ENCODE data around the gene RPS6KA2. TPM values are rescaled to one million over a fixed set of nuclear protein-coding genes. Genes with fewer than 3 reads are reported as not detected.

Gene RPS6KA2
- total RNA-seq, 1 experiment from 2014 or later, result 18.5 TPM

DNA sequence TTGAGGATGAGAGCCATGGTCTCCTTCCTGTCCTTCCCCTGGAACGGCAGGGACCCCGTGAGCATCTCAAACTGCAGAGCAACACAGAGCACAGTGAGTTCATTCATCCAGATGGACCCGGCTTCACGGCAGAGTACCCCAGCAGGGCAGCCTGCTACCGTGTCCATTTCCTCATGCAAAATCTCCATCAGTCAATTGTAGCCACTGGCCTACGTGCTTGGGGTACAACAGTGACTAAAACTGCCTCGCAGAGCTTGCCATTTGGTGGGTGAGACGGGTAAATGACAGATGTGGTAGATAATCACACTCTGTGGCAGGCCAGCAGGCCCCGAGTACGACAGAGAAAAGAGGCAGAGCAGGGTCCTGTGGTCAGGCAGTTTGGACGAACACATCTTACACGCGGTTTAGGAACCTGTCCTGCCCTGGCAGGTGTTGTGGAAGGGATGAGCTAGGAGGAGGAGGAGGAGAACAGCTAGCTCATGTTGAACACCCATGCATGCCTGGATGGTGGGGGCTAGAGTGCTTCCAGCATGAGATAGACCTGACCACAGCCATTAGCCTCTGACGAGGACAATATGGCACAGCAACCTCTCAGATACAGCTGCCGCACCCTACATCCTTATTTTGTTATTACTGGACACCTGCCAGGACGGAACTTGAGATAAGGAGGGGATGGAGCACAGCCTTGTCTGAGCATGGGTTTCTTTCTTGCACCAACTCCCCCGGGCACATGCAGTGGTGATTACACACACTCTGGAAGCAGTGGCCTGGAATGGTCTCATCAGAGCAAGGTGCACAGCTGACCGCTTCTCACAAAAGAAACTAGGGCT is 136.2 kb downstream of the RPS6KA2 start:
- ChIA-PET POLR2A (ENCODE audit: unreplicated experiment) (interaction anchor here (0.6 kb wide), 1 partner anchor 148 kb away, joined by 4 read pairs; no protein-coding TSS in a partner anchor), CTCF (no interaction called here)
- no peak overlapping the region for H3K27ac ChIP-seq
- no TSS peak for BruUV-seq (replicated peaks)
- H3K9me3 ChIP-seq (ENCODE audit: insufficient read depth, low read depth), result no peaks in the 10 kb centered on the region
- H3F3A ChIP-seq (ENCODE audit: insufficient read depth, low read depth), result no peaks in the 10 kb centered on the region
- no peaks in the 10 kb centered on the region for H3K79me2 ChIP-seq (ENCODE audit: low read depth)
- H2AFZ ChIP-seq, result no peak overlapping the region
- no peak overlapping the region for H3K4me3 ChIP-seq
- no peaks in the 10 kb centered on the region for H3K27me3 ChIP-seq (ENCODE audit: insufficient read depth, low read depth)
- no peak for TF ChIP-seq CTCF (conservative IDR thresholded peaks at IDR 0.05)
- no peak for TF ChIP-seq EZH2 (IDR thresholded peaks at IDR 0.05; ENCODE audit: low read depth)
- intact Hi-C loops (cut with micrococcal nuclease; ENCODE audit: unreplicated experiment), result loop anchor here (1.0 kb wide), 1 partner anchor 136 kb away; the partner anchor contains the start of gene RPS6KA2
- no peaks in the 10 kb centered on the region for H3K4me1 ChIP-seq (replicated peaks; ENCODE audit: insufficient read depth)
- no peak overlapping the region for H3K4me2 ChIP-seq
- DNase-seq, result peak; percentile 46 to 65
- H3K36me3 ChIP-seq (ENCODE audit: low read depth), result no peaks in the 10 kb centered on the region
- no peaks in the 10 kb centered on the region for H3K9me2 ChIP-seq (ENCODE audit: insufficient read depth)
- no peaks in the 10 kb centered on the region for H4K20me1 ChIP-seq (ENCODE audit: insufficient read depth)

GRCh38 chr6:166489301-166490155 is 137.5 kb downstream of the RPS6KA2 start:
- no TSS peak for BruUV-seq (replicated peaks)
- TF ChIP-seq CTCF (conservative IDR thresholded peaks at IDR 0.05), result no peak
- TF ChIP-seq EZH2 (IDR thresholded peaks at IDR 0.05; ENCODE audit: low read depth), result no peak
- Histone ChIP-seq H3K4me3 (no peak overlapping the region), H3F3A (ENCODE audit: insufficient read depth, low read depth) (no peaks in the 10 kb centered on the region), H2AFZ (no peak overlapping the region), H3K79me2 (ENCODE audit: low read depth) (no peaks in the 10 kb centered on the region), H3K9me2 (ENCODE audit: insufficient read depth) (no peaks in the 10 kb centered on the region), H3K9me3 (ENCODE audit: insufficient read depth, low read depth) (no peaks in the 10 kb centered on the region), H3K36me3 (ENCODE audit: low read depth) (no peaks in the 10 kb centered on the region), H3K4me2 (no peak overlapping the region), H3K4me1 (replicated peaks; ENCODE audit: insufficient read depth) (no peaks in the 10 kb centered on the region), H3K27me3 (ENCODE audit: insufficient read depth, low read depth) (no peaks in the 10 kb centered on the region), H4K20me1 (ENCODE audit: insufficient read depth) (no peaks in the 10 kb centered on the region), H3K27ac (no peak overlapping the region)
- ChIA-PET POLR2A (ENCODE audit: unreplicated experiment) (no interaction called here), CTCF (no interaction called here)
- no peak for DNase-seq
- intact Hi-C loops (cut with micrococcal nuclease; ENCODE audit: unreplicated experiment), result no loop called here

DNA sequence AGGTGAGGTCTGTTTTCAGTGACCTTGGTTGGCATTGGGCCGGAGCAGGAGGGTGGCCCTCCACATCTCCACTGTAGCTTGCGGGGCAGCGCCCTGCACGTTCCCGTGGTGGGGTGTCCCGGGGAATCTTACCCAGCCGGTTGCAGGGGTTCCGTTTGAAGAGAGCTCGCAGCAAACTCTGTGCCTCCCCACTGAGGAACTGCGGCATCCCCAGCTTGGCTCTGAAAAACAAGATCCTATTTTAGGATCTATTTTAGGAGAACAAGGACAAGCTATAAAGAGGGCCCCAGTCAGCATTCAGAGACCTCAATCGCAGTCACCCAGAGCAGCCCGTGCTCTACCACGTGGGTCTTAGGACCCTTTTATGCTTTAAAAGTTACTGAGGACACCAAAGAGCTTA is 138.3 kb downstream of the RPS6KA2 start:
- CTCF ChIA-PET, result interaction anchor here (0.7 kb wide), 1 partner anchor 307 kb away, joined by 4 read pairs; no protein-coding TSS in a partner anchor
- H3K4me2 ChIP-seq, result no peak overlapping the region
- no peaks in the 10 kb centered on the region for H3K79me2 ChIP-seq (ENCODE audit: low read depth)
- no peaks in the 10 kb centered on the region for H4K20me1 ChIP-seq (ENCODE audit: insufficient read depth)
- TF ChIP-seq EZH2 (IDR thresholded peaks at IDR 0.05; ENCODE audit: low read depth) (no peak), CTCF (conservative IDR thresholded peaks at IDR 0.05) (no peak)
- H3K27me3 ChIP-seq (ENCODE audit: insufficient read depth, low read depth), result no peaks in the 10 kb centered on the region
- no TSS peak for BruUV-seq (replicated peaks)
- POLR2A ChIA-PET (ENCODE audit: unreplicated experiment), result no interaction called here
- no peaks in the 10 kb centered on the region for H3K9me2 ChIP-seq (ENCODE audit: insufficient read depth)
- no peaks in the 10 kb centered on the region for H3K36me3 ChIP-seq (ENCODE audit: low read depth)
- intact Hi-C loops (cut with micrococcal nuclease; ENCODE audit: unreplicated experiment), result no loop called here
- no peak for DNase-seq
- H3K4me1 ChIP-seq (replicated peaks; ENCODE audit: insufficient read depth), result no peaks in the 10 kb centered on the region
- no peak overlapping the region for H2AFZ ChIP-seq
- no peak overlapping the region for H3K4me3 ChIP-seq
- no peaks in the 10 kb centered on the region for H3K9me3 ChIP-seq (ENCODE audit: insufficient read depth, low read depth)
- H3K27ac ChIP-seq, result no peak overlapping the region
- H3F3A ChIP-seq (ENCODE audit: insufficient read depth, low read depth), result no peaks in the 10 kb centered on the region
